ENCODE results near the gene CFB.

GRCh38 chr6:31954511-31954910, 8.6 kb downstream of the CFB start:
- TF ChIP-seq CTCF (conservative IDR thresholded peaks at IDR 0.05; ENCODE audit: low read depth, low read length) (no peak), EZH2 (IDR thresholded peaks at IDR 0.05; ENCODE audit: borderline replicate concordance, low read depth, low read length, poor library complexity, severe bottlenecking) (no peak)

Data from A673 (cell line).